Right lung (tissue), 10 donors: ENCODE measurements around the gene DNAJA1. TPM values are rescaled to one million over a fixed set of nuclear protein-coding genes. Genes with fewer than 3 reads are reported as not detected.
"Not testable (repeated sequence)": the region's sequence is repeated elsewhere in the genome, so short reads cannot be mapped to it uniquely, and the experiment has no call there.

Experiments used
- DNase-seq, 2 donors: peaks; one replicate each; pipeline ENCODE4 v3.0.0-alpha.2; 2013
- long read RNA-seq, 8 donors: transcript quantifications; one replicate each; lab custom pipeline, GENCODE V29; 2026
- polyA plus RNA-seq, 5 donors: library from polyadenylated mRNA; unstranded; fragments of 120-200 nt; gene quantifications; one replicate each; pipeline versions ENCODE4 v1.2.1 to v1.2.3, GENCODE V29; 2013; ENCODE audit warnings: inconsistent platforms in 1 of 5, low replicate concordance in 1 of 5; ENCODE audit not compliant: insufficient read length in 5 of 5, insufficient read depth in 1 of 5

DNAJA1 gene
- 100 to 1,000 TPM; 183 to 231 (median 207) TPM for polyA plus RNA-seq
- long read RNA-seq, donor 1, transcript DNAJA1-201 (9 exons, 2,381 nt) = major isoform, 85 of 297 reads
- long read RNA-seq, donor 1, partial matches to known transcripts = 212 of 297 reads
- long read RNA-seq, donor 1, other reads (novel, unspliced or antisense) = 0 of 297 reads
- long read RNA-seq, donor 2, transcript DNAJA1-201 (9 exons, 2,381 nt) = major isoform, 56 of 208 reads
- long read RNA-seq, donor 2, partial matches to known transcripts = 138 of 208 reads
- long read RNA-seq, donor 2, other reads (novel, unspliced or antisense) = 14 of 208 reads
- long read RNA-seq, donor 3, transcript DNAJA1-201 (9 exons, 2,381 nt) = major isoform, 46 of 166 reads
- long read RNA-seq, donor 3, partial matches to known transcripts = 120 of 166 reads
- long read RNA-seq, donor 3, other reads (novel, unspliced or antisense) = 0 of 166 reads
- long read RNA-seq, donor 4, transcript DNAJA1-201 (9 exons, 2,381 nt) = major isoform, 30 of 123 reads
- long read RNA-seq, donor 4, partial matches to known transcripts = 93 of 123 reads
- long read RNA-seq, donor 4, other reads (novel, unspliced or antisense) = 0 of 123 reads
- long read RNA-seq, donor 5, transcript DNAJA1-201 (9 exons, 2,381 nt) = major isoform, 91 of 453 reads
- long read RNA-seq, donor 5, partial matches to known transcripts = 336 of 453 reads
- long read RNA-seq, donor 5, other reads (novel, unspliced or antisense) = 26 of 453 reads
- long read RNA-seq, donor 6, transcript DNAJA1-201 (9 exons, 2,381 nt) = major isoform, 128 of 357 reads
- long read RNA-seq, donor 6, partial matches to known transcripts = 229 of 357 reads
- long read RNA-seq, donor 6, other reads (novel, unspliced or antisense) = 0 of 357 reads
- long read RNA-seq, donor 7, transcript DNAJA1-201 (9 exons, 2,381 nt) = major isoform, 132 of 281 reads
- long read RNA-seq, donor 7, partial matches to known transcripts = 134 of 281 reads
- long read RNA-seq, donor 7, other reads (novel, unspliced or antisense) = 15 of 281 reads
- long read RNA-seq, donor 8, transcript DNAJA1-201 (9 exons, 2,381 nt) = major isoform, 24 of 78 reads
- long read RNA-seq, donor 8, partial matches to known transcripts = 54 of 78 reads
- long read RNA-seq, donor 8, other reads (novel, unspliced or antisense) = 0 of 78 reads

GRCh38 chr9:33024966-33025571 lies at the start of gene DNAJA1:
DNAJA1 (plus strand) TSS chr9:33025273; CDS start chr9:33026485, 1,212 bp downstream.
- DNase-seq = peak; percentile 95 to 96

GRCh38 chr9:32978051-32978450 lies 47.0 kb upstream of the DNAJA1 start:
- no peak for DNase-seq

DNA sequence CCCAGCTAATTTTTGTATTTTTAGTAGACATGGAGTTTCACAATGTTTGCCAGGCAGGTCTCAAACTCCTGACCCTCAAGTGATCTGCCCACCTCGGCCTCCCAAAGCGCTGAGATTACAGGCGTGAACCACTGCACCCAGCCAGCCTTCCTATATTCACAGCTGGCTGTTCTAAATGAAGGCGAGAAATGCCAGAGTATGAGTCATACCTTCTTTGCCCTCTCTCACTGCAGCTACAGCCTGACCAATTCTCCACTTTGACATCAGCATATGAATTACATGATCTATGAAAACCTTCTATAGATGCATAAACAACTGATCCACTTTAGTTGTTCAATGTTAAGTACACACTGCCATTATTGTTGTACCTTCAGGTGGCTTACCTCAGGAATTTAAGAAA lies 38.1 kb upstream of the DNAJA1 start:
- no peak for DNase-seq

- DNase-seq = no peak
Measured at GRCh38 chr9:32989660-32990059, 35.4 kb upstream of the DNAJA1 start.

DNA sequence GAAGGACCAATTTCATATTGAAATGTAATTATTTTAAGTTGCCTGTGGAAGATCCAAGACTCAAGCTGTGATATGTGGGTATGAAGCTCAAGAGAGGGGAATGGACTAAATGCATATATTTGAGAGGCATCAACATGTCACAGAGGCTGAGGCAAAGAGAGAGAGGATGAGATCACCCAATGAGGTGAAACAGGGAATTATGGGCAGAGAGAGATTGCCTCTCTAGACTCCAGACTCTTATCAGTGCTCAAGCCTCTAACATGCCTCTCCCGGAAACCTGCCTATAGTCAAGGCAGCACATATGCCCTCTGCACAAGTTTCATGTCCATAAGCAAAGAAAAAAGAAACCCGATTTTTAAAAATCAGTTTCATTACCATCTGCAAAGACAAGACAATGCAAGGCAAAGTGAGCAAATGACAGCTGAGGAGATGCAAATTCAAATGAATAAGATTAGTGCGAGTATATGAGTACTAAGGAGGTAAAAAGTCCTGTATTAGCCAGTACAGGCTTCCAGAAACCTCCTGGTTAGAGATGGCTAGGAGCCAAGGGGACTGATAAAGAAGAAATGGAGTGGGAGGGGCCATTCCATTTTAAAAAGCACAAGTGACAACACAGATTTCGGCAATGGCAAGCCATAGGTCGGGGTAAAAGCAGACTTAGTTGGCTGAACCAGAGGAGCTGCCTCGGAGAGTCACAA lies 33.0 kb upstream of the DNAJA1 start:
- no peak for DNase-seq

DNA sequence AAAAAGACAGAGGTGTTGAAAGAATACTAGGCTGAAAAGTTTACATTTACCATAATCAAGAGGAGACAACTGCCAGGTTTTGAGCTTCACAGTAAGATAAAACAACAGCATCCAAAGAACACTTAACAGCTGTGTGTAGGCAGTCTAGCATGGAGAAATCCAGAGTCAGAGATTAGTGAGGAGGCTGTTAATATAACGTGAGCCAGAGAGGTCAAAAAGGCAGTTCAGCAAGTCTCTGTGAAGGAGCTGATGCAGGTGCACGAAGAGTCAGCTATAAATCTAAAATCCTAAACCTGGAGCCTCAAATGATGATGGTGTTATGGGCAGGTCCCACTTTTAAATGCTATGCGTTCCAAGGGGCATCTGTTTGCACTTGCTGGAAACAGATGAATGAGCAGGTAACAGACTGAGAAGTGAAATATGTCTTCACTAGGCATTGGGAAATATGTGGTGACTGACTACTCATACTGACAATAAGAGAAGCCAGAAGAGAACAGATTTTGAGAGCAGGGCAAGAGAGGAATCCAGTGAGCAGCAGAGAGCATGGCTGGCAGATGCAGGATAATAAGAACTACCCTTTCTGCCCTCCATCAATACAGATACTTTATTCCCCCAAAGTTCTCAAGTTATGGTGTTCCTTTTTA lies 32.4 kb upstream of the DNAJA1 start:
- DNase-seq = no peak

GRCh38 chr9:33000682-33001055 lies 24.4 kb upstream of the DNAJA1 start:
- DNase-seq = not testable (repeated sequence)

DNA sequence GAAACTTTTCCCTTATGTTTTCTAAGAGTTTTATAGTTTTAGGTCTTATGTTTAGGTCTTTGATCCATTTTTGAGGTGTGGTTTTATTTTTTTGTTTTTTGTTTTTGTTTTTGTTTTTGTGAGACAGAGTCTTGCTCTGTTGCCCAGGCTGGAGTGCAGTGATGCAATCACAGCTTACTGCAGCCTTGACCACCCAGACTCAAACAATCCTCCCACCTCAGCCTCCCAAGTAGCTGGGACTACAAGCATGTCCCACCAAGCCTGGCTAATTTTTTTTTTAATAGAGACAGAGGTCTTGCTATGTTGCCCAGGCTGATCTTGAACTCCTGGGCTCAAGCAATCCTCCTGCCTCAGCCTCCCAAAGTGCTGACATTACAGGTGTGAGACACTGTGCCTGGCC lies 19.7 kb upstream of the DNAJA1 start:
- not testable (repeated sequence) for DNase-seq

DNA sequence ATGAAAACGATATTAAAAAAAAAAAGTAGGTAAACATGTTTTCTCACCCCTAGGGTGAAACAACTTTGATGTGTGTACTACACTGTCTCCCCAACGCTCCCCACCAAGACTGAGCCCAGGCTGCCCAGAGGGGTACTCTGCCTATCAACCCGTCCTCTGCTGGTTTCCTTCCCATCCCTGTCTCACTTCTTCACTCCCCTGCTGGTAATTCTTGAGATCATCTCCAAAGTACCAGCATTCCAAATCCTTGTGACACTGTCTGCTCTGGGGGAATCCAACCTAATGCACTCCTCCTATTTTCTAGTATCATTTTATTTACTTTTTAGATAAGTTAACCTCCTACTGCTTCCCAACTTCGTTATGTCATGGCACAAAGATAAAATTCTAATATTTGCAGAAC lies 17.3 kb upstream of the DNAJA1 start:
- no peak for DNase-seq

- DNase-seq = no peak
Measured at GRCh38 chr9:33011831-33012230, 13.2 kb upstream of the DNAJA1 start.

GRCh38 chr9:33012328-33013069 lies 12.6 kb upstream of the DNAJA1 start:
- DNase-seq = no peak

- DNase-seq = no peak
Measured at GRCh38 chr9:33013962-33014664, 11.0 kb upstream of the DNAJA1 start.

GRCh38 chr9:33014665-33015014 lies 10.4 kb upstream of the DNAJA1 start:
- DNase-seq = no peak

DNA sequence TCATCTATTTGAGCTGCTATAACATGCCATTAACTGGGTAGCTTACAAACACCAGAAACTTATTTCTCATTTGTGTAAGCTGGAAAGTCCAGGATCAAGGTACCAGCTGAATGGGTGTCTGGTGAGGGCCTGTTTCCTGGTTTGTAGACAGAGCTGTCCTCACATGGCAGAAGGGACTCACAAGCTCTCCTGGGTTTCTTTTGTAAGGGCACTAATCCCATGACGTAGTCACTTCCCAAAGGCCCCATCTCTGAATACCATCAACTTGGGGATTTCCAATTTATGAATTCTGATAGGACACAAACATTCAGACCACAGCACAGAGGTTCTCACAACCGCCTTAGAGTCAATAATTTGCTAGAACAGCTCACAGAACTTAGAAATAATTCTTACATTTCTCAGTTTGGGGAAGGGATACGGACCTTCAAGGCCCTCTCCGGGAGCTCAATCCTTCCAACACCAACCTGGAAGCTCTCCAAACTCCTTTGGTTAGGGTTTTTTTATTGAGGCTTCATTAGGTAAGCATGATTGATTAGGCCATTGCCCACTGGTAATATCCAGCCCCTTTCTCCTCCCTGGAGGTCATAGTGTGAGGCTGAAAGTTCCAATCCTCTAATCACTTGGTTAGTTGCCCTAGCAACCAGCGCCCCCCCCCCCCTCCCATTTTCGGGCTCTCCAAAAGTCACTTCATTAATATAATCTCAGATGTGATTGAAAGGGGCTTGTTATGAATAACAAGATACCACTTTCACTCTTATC lies 7.6 kb upstream of the DNAJA1 start:
- DNase-seq = no peak

DNA sequence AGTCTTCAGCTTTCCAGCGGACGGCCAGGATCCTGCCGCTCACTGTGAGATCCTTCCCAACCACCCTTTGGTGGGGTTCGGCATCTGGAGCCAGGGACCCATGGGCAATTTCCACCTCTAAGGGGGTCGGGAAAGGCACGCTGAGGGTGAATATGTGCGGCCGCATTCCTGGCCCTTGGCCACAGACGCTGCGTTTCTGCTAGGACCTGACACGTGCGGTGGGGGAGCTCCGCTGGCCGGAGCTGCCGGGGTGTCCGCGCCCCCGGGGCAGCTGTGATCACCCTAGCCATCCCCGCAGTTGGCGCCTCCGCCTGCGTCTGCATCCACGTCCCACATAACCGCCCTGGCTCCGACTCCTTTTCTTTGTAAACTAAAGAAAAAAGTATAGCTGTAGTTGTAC lies 5.3 kb upstream of the DNAJA1 start:
- DNase-seq = no peak

GRCh38 chr9:33022303-33022702 lies 2.8 kb upstream of the DNAJA1 start:
- DNase-seq = no peak

DNA sequence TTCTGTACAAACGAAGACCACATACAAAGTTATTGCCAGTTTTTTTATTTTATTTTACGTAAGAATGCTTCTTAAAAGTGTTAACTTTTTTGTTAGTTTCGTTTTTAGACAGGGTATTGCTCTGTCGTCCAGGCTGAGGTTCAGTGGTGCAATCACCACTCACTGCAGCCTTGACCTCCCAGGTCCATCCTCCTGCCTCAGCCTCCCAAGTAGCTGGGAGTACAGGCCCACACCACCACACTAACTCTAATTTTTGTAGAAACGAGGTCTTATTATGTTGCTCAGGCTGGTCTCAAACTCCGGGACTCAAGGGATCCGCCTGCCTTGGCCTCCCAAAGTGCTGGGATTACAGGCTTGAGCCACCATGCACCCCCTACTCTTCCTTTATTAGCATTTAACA lies 2.3 kb upstream of the DNAJA1 start:
- DNase-seq = no peak

- no peak for DNase-seq
Measured at GRCh38 chr9:33023661-33024060, 1.4 kb upstream of the DNAJA1 start.
